ENCODE results near the gene AKIP1.
"Not testable (repeated sequence)": the region's sequence is repeated elsewhere in the genome, so short reads cannot be mapped to it uniquely, and the experiment has no call there.

The AKIP1 gene

DNA sequence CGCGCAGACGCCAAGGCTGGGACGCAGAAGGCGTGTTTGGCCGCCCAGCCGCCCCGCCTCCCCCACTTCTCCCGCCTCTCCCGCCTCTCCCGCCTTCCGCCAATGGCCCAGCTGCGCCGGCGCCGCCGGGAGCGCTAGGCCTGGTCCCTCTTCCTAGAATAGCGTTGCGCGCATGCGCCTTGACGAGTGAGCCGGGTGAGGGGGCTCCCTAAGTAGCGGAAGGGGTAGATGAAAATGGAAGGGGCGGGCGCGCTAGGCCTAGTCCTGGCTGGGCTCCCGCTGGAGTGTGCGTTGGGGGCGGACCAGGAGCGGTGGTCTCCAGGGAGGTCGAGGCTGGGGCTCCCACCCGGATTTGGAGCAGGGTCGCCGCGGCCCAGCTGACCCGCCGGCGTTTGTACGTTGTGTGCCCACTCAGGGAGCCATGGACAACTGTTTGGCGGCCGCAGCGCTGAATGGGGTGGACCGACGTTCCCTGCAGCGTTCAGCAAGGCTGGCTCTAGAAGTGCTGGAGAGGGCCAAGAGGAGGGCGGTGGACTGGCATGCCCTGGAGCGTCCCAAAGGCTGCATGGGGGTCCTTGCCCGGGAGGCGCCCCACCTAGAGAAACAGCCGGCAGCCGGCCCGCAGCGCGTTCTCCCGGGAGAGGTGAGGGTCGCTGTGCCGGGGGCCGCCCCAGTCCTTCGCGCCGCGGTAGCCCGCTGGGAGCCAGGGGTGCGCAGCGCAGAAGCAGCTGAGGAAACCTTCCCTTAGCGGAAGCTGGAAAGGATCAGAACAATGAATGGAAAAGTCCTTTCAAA lies at the start of gene AKIP1:
Gene AKIP1 (plus strand): TSS at position 161 of the 795 bp plus-strand sequence. CDS start 261 bp downstream, at position 422.
- DNase-seq: peak; percentile 82

GRCh38 chr11:8863838-8864237 lies 47.2 kb upstream of the AKIP1 start:
- no peak for DNase-seq

DNA sequence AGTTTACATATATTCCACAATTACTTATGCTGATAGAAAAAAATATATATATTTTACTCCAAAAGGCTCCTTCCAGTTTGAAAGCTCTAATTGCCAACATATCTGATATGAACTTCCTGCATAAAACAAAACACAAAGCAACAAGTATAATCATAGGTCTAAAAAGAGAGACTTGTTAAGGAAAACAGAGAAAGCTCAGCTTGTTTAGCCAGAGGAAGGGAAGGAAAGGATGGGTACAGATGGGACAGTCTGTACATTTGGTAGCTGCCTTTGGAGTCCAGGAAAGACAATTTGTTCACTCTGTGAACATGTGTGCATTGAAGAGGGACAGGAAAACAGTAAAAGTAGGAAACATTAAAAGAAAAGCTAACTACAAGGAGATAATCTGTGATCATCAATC lies 45.7 kb upstream of the AKIP1 start:
- no peak for DNase-seq

DNA sequence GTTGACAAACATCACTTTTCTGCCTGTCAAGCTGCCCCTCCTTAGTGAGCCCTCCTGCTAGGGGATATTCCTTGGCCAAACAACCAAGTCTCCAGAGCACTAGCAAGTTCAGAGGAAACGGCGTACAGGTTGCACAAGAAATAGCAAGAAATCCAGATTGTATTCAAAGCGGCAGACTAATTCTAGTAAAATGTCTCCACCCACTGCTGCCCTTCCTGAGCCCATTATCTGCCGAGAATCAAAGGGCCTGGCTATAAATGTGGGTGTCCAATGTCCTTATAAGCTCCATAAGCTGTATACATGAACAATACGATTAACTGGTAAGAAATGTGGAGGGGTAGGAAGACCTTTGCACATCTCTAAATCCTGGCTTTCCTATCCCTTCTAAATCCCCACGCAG lies 44.0 kb upstream of the AKIP1 start:
- no peak for DNase-seq

DNA sequence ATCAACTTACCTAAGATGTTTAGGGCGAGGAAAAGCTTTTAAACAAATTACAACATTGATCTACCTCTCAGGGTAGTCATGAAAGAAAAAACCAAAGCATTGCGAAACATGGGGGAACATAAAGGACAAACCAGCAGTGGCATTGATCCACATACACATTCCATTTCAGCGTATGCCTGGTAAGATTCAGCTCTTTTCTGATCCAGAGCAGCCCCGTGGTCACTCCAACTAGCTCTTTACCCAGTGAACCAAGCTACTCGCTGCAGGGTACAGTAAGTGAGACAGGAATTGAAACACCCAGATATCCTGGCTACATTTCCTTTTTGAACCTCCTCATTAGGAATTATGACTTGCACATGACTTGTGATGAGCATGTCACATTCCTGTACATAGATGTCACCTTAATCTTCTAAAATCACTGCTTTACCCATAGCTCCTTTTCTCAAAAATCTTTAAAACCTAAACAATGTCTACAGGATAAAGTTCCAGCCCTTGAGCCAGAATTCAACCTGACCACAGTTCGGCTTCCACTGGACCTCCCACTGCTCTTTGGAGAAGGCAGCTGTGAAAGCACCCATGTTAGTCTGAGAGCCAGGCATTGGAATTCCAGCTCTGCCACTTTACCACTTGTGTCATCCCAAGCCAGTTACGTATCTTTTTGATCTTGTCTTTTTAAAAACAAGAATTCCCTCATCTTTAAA lies 42.9 kb upstream of the AKIP1 start:
- DNase-seq: no peak

DNA sequence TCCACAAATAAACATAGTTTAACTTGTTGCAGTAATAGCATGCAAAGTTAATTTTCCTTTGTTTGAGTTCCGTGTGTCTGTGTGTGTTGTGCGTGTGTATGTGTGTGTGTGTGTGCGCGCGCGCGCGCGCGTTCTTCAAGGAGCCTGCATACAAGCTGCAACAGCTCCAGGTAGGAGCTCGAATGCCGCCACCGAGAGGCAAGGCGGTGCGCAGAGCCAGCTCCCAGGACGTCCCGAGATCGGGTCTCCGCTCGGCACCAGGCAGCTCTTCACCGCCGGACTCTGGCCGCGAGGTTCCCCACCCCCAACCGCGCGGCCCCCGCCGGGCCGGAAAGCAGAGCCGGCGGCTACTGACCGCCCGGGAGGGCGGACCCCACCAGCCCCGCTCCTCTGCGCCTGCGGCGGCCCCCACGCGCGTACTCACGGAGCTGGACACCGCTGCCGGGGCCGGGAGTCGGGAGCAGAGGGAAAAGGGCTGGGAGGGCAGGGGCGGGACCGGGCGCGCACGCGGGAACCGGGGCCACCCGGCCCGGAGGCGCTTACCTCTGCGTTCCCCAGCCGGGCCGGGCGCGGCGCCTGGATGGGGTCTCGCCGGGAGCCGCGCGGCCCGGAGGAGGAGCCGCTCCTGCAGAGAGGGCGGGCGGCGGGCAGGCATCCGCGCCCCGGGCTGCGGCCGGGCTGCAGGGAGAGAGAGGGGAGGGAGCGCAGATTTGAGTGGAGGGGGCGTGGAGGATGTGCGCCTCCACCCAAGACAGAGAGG lies 40.4 kb upstream of the AKIP1 start:
- peak; percentile 9 for DNase-seq

DNA sequence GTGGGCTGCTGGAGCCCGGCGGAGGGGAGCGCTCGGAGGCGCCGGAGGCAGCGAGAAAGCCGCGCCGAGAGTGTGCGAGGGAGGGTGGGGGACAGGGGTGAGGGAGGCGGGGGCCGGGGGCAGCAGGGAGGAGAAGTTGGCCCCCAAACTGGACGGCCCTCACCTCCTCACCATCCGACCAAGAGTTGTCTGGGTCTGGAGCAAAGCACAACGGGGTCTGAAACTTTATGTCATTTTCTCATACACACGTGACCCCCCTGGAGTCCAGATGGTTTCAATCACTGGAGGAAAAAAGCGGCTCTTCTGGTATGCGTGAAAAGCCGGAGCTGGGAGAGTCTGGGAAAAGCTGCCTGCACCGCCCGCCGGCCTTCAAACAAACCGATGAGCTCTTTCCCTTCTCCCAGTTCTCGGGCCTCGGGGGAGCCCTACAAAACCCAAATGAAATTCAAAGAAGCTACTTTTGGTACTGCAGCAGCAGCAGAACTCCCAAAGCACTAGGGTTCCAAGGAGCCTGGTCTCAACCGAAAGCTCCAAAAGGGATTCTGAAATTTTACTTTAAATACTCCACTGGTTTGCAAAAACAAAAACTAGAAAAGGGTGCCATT lies 39.7 kb upstream of the AKIP1 start:
- peak; percentile 7 for DNase-seq

DNA sequence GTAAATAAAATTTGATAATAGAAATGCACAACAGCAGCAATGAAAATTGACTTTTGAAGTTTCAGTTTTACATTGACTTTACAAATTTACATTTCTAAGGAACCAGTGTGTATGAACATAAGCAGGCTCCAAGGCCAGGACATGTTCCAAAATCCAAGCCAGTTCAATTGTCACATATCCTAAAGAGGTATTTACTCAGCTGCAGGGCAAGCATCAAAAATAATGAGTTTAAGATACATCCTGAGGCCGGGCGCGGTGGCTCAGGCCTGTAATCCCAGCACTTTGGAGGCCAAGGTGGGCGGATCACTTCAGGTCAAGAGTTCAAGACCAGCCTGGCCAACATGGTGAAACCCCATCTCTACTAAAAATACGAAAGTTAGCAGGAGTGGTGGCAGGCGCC lies 39.0 kb upstream of the AKIP1 start:
- DNase-seq: no peak

- no peak for DNase-seq
Measured at GRCh38 chr11:8873741-8874405, 37.1 kb upstream of the AKIP1 start.

GRCh38 chr11:8878771-8879170 lies 32.2 kb upstream of the AKIP1 start:
- no peak for DNase-seq

DNA sequence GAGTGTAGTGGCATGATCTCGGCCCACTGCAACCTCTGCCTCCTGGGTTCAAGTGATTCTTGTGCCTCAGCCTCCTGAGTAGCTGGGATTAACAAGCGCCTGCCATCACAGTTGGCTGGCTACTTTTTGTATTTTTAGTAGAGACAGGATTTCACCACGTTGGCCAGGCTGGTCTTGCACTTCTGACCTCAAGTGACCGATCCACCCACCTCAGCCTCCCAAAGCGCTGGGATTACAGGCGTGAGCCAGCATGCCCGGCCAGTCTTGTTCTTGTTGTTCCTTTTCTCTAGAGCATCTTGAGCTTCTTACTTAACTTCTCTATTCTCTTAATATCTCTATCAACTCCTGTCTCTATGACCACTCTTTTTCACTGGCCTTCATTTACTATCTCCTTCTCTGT lies 29.4 kb upstream of the AKIP1 start:
- not testable (repeated sequence) for DNase-seq

DNA sequence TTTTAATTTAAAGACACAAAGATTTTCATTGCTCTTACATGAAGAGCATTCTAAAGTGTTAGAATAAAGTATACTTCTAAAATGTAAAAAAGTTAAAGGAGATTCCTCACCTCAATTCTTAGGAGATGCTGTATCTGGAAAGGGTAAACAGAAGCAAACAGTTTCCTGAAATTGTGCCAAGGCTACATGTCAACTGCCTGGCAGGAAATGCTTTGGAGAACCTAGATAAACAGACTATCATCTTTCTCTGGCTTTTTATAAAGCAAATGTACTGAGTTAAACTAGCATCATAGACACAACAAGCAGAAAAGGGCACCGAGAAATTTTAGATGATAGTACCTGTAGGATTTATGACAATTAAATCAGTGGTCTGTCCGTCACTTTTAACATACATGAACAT lies 24.7 kb upstream of the AKIP1 start:
- peak; percentile 5 for DNase-seq

DNA sequence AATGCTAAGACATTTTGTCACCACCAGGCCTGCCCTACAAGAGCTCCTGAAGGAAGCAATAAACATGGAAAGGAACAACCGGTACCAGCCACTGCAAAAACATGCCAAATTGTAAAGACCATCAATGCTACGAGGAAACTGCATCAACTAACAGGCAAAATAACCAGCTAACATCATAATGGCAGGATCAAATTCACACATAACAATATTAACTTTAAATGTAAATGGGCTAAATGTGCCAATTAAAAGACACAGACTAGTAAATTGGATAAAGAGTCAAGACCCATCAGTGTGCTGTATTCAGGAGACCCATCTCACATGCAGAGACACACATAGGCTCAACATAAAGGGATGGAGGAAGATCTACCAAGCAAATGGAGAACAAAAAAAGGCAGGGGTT lies 19.8 kb upstream of the AKIP1 start:
- DNase-seq: not testable (repeated sequence)

DNA sequence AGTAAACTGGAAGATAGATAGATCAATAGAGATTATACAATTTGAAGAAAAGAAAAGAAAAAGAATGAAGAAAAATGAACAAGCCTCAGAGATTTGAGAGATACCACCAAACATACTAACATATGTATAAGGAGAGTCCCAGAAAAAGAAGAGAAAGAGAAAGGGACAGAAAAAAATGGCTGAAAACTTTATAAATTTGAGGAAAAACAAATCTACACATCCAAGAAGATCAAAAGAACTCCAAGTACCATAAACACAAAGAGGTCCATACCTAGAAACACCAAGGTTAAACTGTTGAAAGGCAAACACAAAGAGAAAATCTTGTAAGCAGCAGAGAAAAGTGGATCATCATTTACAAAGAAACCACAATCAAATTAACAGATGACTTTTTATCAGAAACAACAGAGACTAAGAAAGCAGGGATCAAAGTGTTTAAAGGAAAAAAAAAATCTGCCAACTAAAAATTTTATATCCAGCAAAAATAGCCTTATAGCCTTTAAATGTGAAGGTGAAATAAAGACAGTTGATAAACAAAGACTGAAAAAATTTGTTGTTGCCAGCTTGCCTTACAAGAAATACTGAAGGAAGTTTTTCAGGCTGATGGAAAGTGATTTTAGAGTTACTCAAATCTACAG lies 11.8 kb upstream of the AKIP1 start:
- no peak for DNase-seq

DNA sequence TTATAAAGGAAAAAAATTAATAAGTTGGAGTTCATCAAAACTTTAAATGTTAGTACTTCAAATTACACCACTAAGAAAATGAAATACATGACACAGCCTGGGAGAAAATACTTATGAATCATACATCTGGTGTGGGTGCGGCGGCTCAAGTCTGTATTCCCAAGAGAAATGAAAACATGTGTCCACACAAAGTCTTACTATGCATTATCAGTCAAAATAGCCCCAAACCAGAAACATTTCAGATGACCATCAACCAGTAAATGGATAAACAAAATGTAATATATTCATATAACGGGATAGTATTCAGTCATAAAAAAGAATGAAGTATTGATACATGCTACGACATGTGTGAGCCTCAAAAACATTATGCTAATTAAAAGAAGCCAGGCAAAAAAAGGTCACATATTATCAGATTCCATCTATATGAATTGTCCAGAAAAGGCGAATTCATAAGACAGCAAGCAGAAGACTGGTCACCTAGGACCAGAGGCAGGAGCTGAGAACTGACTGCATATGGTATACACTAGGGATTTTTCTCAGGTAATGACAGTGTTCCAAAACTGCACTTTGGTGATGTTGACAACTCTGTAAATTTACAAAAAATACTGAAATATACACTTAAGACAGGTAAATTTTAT lies 5.3 kb upstream of the AKIP1 start:
- DNase-seq: no peak

DNA sequence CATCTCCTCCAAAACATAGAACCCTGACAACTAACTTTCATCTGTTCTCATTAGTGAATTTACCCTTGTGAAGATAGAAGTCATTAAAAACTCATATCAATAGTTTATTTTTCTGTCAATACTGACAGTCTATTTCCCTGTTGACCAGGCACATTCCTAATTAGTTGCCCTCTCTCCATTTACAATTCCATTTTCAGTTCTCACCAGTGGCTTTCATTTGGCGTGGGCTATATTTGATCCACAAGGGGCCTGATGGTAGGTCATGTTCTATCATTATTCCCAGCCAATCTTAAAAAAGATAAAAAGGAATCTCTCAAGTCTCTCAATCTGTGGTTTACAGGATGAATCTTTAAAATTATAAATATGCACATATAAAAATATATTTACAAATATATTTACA lies 3.9 kb upstream of the AKIP1 start:
- DNase-seq: no peak

- no peak for DNase-seq
Measured at GRCh38 chr11:8908099-8908498, 2.9 kb upstream of the AKIP1 start.

DNA sequence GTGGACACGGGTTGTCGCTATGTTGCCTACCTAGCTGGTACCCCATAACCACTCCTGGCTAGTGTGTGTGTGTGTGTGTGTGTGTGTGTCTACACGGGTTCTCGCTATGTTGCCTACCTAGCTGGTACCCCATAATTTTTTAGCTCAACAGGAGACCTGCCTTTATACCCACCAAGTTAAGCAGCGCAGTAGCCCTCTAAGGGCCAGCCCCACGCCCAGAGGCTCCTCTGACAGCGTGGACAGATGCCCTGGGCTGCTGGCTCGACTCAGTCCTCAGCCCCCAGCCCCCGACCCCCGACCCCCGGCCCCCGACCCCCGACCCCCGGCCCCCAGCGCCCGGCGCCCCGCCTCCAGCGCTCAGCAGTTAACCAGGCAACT lies 351 bp upstream of the AKIP1 start:
- no peak for DNase-seq

- DNase-seq: peak; percentile 8
Measured at GRCh38 chr11:8913961-8914660, 3.1 kb downstream of the AKIP1 start.

GRCh38 chr11:8914661-8915018 lies 3.7 kb downstream of the AKIP1 start:
- no peak for DNase-seq

- DNase-seq: no peak
Measured at GRCh38 chr11:8917157-8917825, 6.3 kb downstream of the AKIP1 start.
